GM12892 (cell line): ENCODE data around the gene LASP1NB.
"Not testable (repeated sequence)": the region's sequence is repeated elsewhere in the genome, so short reads cannot be mapped to it uniquely, and the experiment has no call there.

ENCODE experiments used
- DNase-seq: peaks from one replicate; pipeline ENCODE4 v3.0.0; 2011; ENCODE audit not compliant: insufficient read length
- FAIRE-seq: peaks from 2 replicates; lab custom pipeline; 2011; peaks lifted over from hg19 to GRCh38; lab: Jason Lieb, UNC
- POLR2A ChIP-seq: IDR thresholded peaks from 2 replicates; pipeline ENCODE4 v1.6.1; 2011; ENCODE audit warnings: low read depth, low read length, control low read depth
- POLR2AphosphoS5 ChIP-seq: IDR thresholded peaks from 2 replicates; pipeline ENCODE4 v1.6.1; 2011; ENCODE audit warnings: low read depth, low read length, control low read depth
- TAF1 ChIP-seq: IDR thresholded peaks from 2 replicates; pipeline ENCODE4 v1.6.1; 2011; ENCODE audit warnings: low read depth, mild to moderate bottlenecking, control low read depth, low read length, borderline replicate concordance

LASP1NB gene

DNA sequence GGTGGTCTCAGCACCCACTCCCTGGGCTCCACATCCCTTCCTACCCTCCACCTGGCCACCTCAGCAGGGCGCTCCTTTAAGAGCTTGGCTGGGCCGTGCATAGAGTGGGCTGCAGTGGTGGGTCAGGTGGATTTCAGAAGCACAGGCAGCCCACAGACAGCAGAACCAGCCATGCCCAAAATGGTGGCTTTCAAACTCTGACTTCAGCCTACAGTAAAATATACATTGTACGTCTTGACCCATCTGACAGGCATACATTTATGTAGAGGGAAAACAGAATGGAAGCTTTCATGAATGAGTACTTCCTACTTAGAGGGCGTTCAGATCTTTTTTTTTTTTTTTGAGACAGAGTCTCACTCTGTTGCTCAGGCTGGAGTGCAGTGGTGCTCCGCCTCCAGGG is 26.0 kb upstream of the LASP1NB start:
- TF ChIP-seq POLR2AphosphoS5, result no peak
- TF ChIP-seq TAF1, result no peak
- TF ChIP-seq POLR2A, result no peak
- FAIRE-seq, result peak; percentile 9
- no peak for DNase-seq

- DNase-seq, result no peak
- TF ChIP-seq POLR2AphosphoS5 (no peak), TAF1 (no peak), POLR2A (no peak)
- FAIRE-seq, result peak; percentile 48
Measured at GRCh38 chr17:38900978-38901656, 24.3 kb upstream of the LASP1NB start.

GRCh38 chr17:38903404-38903803 is 22.0 kb upstream of the LASP1NB start:
- no peak for FAIRE-seq
- no peak for DNase-seq
- TF ChIP-seq POLR2AphosphoS5 (no peak), TAF1 (no peak)

DNA sequence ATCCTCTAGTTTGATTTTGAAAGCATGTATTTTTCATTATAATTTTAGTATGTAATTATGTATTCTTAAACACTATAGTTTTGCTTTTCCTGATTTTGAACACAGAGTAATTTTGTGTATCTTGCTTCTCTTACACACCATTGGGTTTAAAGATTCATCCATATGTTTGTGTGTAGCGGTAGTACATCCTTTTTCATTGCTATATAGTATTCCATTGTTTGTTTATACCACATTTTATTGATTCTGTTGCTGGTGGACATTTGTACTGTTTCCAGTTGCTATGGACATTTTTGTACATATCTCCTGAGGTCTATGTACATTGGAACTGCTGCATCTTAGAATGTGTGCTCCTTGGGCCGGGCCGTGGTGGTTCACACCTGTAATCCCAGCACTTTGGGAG is 20.5 kb upstream of the LASP1NB start:
- TF ChIP-seq POLR2AphosphoS5 (no peak), POLR2A (no peak)
- no peak for FAIRE-seq
- no peak for DNase-seq

GRCh38 chr17:38905375-38905774 is 20.0 kb upstream of the LASP1NB start:
- no peak for TF ChIP-seq POLR2A
- TF ChIP-seq POLR2AphosphoS5, result no peak
- no peak for TF ChIP-seq TAF1
- DNase-seq, result no peak
- no peak for FAIRE-seq

DNA sequence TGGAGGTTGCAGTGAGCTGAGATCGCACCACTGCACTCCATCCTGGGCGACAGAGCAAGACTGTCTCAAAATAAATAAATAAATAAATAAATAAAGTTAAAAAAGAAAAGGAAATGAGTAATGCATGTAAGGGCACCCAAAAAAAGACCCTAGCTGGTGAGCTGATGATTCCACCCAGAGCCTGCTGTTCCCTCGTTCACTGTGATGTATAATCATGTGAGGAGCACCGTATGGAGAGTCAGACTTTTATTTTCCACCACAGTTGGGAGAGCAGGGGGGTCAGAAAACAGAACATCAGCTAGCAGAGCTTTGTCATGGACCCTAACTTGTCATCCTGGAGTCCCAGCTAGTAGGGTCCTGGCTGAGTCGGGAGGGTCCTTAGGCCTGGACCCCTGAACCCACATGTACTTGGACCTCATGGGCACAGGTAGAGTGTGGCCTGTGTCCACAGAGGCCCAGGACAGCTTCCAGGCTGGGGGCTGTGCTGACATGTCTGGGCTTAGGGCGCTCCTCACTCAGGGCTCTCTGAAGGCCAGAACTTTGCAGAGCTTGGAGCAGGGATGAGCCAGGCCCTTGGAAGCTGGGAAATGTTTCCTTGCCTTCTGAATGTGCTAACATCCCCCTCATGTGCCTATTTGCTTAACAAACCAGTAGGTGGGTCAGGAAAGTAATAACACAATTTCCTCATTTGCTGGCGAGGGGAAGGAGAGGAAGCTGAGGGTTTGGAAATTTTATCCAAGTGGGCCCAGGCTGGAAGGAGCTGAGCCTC is 18.8 kb upstream of the LASP1NB start:
- TF ChIP-seq TAF1, result no peak
- TF ChIP-seq POLR2A, result no peak
- no peak for TF ChIP-seq POLR2AphosphoS5
- no peak for DNase-seq
- peak; percentile 38 for FAIRE-seq

DNA sequence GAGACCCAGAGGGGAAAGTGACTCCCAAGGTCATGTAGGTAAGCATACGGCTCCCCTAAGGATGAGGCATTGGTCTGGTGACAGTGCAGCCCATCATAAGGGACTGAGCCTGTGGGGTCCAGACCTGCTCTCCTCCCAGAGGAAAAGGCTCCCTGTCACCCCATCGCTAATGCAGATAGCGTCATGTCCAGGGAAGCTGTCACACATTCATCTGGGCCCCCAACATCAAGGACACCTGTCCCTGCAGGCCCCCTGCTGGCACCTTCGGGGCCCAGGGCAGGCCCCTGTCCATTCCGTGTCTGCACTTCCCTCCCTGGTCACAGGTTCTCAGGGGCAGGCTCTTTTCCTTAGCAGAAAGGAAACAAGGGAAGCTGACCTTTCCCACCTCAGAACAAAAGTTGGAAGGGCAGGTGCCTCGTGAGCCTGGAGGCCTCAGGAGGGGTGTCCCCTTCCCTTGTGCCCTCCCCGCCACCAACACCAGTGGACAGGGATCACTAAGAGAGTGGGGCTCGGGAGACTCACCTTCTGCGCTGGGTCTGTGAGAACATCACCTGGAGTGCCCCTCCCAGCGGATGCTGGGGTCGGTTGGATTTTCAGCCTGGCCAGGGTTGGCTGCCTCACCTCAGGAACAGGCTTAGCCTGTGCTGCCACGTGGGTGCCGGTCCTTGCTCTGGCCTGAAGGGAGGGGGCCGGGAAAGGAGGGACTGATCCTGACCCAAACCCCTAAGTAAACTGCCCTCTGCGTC is 17.3 kb upstream of the LASP1NB start:
- no peak for TF ChIP-seq POLR2AphosphoS5
- FAIRE-seq (no peak), DNase-seq (no peak)

DNA sequence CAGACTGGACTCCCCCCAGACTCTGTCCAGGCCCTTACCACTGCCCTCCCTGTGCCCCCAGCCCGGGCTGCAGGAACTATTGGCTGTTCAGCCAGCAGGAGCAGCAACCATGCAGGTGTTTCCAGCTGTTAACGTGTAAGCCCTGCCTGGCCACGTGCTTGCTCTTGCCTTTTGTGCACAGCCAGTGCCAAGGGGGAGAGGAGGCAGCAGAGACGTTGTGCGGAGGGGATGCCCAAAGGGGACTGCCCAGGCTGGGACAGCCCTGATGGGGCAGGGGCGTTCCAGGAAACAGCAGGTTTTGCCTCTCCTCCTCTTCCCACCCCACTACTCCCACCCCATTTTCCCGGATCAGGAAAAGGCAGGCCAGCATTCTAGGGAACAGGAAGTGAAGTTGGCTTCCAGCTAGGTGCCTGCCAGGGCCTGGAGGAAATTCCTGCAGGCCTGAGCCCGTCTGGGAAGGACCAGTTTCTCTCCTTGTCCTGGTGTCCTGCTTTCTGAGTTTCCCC is 16.7 kb upstream of the LASP1NB start:
- TF ChIP-seq TAF1, result no peak
- TF ChIP-seq POLR2A, result no peak
- TF ChIP-seq POLR2AphosphoS5, result no peak
- DNase-seq (no peak), FAIRE-seq (peak; percentile 78)

GRCh38 chr17:38910325-38910724 is 15.1 kb upstream of the LASP1NB start:
- FAIRE-seq (no peak), DNase-seq (no peak)
- no peak for TF ChIP-seq TAF1
- no peak for TF ChIP-seq POLR2A
- TF ChIP-seq POLR2AphosphoS5, result no peak

- DNase-seq (no peak), FAIRE-seq (no peak)
- TF ChIP-seq TAF1 (no peak), POLR2AphosphoS5 (no peak), POLR2A (no peak)
Measured at GRCh38 chr17:38911081-38911730, 14.2 kb upstream of the LASP1NB start.

DNA sequence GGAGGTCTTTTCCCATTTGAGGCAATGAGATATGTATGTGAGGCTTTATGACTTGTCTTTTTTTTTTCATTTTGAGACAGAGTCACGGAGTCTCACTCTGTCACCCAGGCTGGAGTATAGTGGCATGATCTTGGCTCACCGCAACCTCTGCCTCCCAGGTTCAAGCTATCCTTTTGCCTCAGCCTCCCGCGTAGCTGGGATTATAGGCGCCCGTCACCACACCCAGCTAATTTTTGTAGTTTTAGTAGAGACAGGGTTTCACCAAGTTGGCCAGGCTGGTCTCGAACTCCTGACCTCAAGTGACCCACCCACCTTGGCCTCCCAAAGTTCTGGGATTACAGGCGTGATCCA is 13.7 kb upstream of the LASP1NB start:
- not testable (repeated sequence) for FAIRE-seq, DNase-seq

- no peak for TF ChIP-seq POLR2A
- no peak for TF ChIP-seq TAF1
- TF ChIP-seq POLR2AphosphoS5, result no peak
- FAIRE-seq, result no peak
- DNase-seq, result no peak
Measured at GRCh38 chr17:38912221-38912813, 13.1 kb upstream of the LASP1NB start.
